AG10803 (cell line): ENCODE results near the gene GPHN.

Experiments
- DNase-seq: peaks from one replicate; pipeline ENCODE4 v3.0.0; 2010; ENCODE audit warnings: low read depth
- H3K4me3 ChIP-seq: 2 replicates; pipeline ENCODE4 v1.5.1; 2011; ENCODE audit warnings: mild to moderate bottlenecking, low read length, control low read depth
- TF ChIP-seq, protein P1 (sequence below): conservative IDR thresholded peaks from 2 replicates; pipeline ENCODE4 v1.5.1; 2011; ENCODE audit warnings: mild to moderate bottlenecking, low read length, control low read depth, inconsistent platforms

Gene GPHN

DNA sequence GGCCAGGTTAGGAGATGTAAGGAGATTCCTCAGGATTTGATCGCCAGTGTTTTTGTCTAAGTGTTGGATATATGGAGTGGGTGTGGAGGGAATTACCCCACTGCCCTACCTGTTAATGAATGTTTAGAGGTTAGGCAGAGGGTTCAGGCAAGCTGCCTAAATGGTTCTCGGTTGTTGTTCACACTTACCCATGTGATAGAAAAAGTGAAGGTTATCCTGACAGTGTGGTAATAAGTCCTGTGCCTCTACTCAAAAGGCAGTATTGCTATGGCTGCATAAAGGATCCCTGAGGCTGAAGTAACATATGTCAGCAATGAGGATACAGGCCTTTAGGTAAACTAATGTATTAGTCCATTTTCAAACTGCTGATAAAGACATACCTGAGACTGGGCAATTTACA, 112.0 kb downstream of the GPHN start:
- no peak overlapping the region for H3K4me3 ChIP-seq
- TF ChIP-seq, protein P1, sequence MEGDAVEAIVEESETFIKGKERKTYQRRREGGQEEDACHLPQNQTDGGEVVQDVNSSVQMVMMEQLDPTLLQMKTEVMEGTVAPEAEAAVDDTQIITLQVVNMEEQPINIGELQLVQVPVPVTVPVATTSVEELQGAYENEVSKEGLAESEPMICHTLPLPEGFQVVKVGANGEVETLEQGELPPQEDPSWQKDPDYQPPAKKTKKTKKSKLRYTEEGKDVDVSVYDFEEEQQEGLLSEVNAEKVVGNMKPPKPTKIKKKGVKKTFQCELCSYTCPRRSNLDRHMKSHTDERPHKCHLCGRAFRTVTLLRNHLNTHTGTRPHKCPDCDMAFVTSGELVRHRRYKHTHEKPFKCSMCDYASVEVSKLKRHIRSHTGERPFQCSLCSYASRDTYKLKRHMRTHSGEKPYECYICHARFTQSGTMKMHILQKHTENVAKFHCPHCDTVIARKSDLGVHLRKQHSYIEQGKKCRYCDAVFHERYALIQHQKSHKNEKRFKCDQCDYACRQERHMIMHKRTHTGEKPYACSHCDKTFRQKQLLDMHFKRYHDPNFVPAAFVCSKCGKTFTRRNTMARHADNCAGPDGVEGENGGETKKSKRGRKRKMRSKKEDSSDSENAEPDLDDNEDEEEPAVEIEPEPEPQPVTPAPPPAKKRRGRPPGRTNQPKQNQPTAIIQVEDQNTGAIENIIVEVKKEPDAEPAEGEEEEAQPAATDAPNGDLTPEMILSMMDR = no peak
- no peak for DNase-seq

DNA sequence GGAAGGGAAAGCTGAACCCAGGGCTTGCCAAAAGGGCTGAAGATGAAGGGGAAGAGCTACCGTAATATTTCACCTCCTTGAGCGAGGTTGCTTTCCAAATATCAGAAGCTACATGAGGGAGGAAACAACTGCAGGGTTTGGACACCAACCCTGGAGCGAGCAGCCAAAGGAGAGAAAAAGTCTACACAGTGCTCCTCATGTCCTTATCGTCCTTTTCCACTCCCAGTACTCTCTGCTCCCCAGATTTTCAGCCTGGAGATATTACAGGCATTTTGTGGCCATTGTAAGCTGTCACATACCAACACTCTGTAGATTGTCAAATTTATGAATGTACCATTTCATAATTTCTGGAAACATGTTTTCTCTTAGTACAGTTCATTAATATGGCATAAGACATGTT, 115.9 kb downstream of the GPHN start:
- TF ChIP-seq, protein P1 = 0 out of 2 replicates have a peak, but pooled peaks have one; percentile 4

DNA sequence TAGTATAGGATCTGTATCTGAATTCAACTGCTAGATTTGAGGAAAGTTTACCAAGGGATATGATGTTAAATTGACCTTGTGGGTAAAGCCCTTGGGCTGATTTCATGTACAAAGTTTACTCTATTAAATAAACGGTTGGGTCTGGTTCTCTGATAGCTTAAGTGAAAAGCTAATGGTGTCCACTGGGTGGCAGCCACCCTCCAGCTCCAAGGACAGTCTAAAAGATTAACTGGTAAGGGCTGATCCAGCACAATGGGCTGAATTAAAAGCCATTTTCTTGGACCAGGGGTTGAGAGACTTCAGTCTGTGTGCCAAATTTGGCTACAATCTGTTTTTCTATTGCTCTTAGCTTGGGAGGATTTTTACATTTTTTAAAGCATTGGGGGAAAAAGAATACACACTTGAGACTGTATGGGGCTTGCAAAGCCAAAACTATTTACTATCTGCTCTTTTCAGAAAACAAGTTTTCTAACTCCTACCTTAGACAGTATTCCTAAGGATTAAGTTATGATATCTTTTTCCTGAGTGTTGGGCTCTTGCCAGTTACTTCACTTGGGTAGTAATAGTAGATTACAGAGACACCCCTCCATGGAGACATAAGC, 116.5 kb downstream of the GPHN start:
- TF ChIP-seq, protein P1 = peak; percentile 82
- no peak overlapping the region for H3K4me3 ChIP-seq
- peak; percentile 60 for DNase-seq

More for the DNA sequence above, 115.9 kb downstream of the GPHN start:
- no peak for DNase-seq
- H3K4me3 ChIP-seq = no peak overlapping the region

DNA sequence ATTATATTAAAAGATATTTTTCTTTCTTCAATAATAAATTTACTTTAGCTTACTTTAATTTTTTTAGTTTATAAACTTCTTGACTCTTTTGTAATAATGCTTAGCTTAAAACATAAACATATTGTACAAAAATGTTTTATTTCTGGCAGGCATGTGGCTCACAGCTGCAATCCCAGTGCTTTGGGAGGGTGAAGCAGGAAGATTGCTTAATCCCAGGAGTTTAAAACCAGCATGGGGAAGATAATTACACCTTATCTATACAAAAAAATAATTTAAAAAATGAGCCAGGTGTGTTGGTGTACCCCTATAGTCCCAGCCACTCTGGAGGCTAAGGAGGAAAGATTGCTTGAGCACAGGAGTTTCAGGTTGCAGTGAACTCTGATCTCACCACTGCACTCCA, 120.7 kb downstream of the GPHN start:
- TF ChIP-seq, protein P1 = no peak
- H3K4me3 ChIP-seq = no peak overlapping the region
- peak; percentile 50 for DNase-seq

DNA sequence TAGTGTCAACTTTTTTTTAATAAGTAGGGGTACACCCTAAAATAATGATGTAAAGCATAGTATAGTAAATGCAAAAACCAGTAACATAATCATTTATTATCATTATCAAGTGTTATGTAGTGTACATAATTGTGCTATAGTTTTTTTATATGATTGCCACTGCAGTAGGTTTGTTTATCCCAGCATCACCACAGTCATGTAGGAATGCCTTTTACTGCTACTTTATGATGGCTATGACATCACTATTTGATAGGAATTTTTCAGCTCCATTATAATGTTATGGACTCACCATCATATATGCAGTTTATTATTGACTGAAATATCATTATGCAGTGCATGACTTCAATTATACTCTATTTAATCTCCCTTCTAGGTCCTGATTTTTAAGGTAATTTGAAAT, 121.6 kb downstream of the GPHN start:
- H3K4me3 ChIP-seq = no peak overlapping the region
- TF ChIP-seq, protein P1 = no peak
- no peak for DNase-seq

DNA sequence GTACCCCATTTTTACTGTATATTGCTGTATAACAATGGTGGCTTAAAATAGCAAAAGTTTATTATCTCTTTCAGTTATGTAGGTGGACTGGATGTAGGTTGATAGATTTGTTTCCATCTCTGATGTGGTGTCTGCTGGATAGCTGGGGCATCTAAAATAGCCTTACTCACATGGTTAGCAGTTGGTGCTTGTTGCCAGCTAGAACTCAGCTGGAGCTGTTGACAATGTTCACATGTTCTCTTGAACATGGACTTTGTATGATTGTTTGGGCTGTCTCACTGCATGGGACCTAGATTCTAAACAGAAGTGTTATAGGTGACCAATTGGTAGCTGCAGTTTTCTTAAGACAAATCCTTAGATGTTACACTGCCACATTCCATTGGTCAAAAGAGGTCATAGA, 126.9 kb downstream of the GPHN start:
- no peak for DNase-seq
- H3K4me3 ChIP-seq = no peak overlapping the region
- TF ChIP-seq, protein P1 = no peak

DNA sequence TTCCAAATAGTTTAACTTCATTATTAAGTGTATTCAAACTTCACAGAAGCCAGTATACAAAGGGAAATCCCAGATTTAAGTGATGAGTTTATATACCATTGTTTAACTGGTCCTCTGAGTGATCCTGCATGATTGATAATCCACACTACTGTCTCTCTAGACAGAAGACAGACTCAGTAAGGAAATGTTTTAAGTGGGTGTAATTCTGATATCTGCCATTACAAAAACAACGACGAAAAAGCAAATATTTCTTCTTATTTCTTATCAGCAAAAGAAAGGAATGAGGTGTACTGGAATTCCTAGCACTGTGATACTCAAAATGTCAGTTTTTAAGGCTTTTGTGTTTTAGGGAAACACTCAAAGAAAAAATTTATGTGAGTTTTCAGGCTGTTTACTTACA, 127.5 kb downstream of the GPHN start:
- TF ChIP-seq, protein P1 = no peak
- no peak overlapping the region for H3K4me3 ChIP-seq

More for the DNA sequence above, 127.5 kb downstream of the GPHN start:
- DNase-seq = no peak
